HG03558 (cell line): ENCODE results near the gene SORL1.
"Not testable (repeated sequence)": the region's sequence is repeated elsewhere in the genome, so short reads cannot be mapped to it uniquely, and the experiment has no call there.

Source experiments
- ATAC-seq: cut with Tn5 transposase; IDR thresholded peaks from one replicate; pipeline ENCODE4 v1.9.1; 2021; ENCODE audit warnings: moderate number of reproducible peaks; ENCODE audit not compliant: unreplicated experiment; ENCODE audit errors: extremely low read depth

SORL1 gene

DNA sequence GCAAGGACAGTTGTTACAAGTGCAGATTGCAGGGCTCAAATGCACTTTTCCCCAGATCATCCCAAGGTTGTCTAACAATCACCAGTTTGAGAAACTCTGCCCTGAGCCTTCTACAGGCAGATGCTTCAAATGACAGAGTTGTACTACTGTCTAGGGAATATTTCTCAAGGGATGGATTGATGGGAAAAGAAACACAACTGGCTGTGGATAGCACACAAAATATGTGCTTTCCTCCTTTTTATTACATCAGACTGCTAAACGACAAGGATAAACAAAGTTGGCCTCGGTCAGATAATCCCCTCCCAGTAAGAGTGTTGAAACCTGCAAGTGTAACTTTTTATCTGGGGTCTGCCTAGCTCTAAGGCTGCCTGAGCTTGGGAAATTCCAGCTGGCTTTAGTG lies 47.3 kb downstream of the SORL1 start:
- ATAC-seq: no peak

- no peak for ATAC-seq
Measured at GRCh38 chr11:121500275-121500674, 48.2 kb downstream of the SORL1 start.

DNA sequence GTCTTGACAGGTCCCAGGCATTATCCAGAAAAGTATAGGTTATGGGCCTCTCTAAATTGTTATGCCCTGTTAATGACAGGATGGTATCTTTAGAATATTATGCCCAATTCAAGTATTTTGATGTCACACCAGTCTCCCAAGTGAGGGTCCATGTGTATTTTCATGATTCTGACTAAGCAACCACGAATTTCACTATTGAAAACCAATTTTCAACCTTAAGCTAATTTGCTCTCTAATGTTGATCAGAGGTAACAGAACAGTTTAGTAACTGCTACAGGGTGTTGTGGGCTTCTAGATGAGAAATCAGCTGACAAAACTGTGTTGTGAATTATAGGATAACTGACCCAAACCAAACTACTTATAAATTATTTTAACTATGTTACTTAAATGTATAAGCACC lies 48.6 kb downstream of the SORL1 start:
- no peak for ATAC-seq

DNA sequence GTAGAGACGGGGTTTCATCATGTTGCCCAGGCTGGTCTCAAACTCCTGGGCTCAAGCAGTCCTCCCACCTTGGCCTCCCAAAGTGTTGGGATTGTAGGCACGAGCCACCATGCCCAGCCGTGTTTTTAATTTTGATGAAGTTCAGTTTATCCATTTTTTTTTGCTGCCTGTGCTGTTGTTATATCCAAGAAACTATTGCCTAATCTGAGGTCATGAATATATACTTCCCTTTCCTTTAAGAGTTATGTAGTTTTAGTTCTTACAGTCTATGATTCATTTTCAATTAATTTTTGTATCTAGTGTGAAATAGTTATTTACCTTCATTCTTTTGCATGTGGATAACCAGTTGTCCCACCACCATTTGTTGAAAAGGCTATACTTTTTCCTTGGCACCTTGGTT lies 50.9 kb downstream of the SORL1 start:
- ATAC-seq: no peak

DNA sequence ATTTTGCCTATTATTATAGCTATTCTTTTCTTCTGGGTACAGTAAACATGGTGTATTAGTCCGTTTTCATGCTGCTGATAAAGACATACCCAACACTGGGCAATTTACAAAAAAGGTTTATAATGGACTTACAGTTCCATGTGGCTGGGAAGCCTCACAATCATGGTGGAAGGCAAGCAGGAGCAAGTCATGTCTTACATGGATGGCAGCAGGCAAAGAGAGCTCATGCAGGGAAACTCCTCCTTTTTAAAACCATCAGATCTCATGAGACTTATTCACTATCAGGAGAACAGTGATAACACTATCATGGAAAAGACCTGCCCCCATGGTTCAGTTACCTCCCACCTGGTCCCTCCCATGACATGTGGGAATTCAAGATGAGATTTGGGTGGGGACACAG lies 54.1 kb downstream of the SORL1 start:
- not testable (repeated sequence) for ATAC-seq

GRCh38 chr11:121508449-121508848 lies 56.3 kb downstream of the SORL1 start:
- no peak for ATAC-seq

- no peak for ATAC-seq
Measured at GRCh38 chr11:121510438-121510837, 58.3 kb downstream of the SORL1 start.

GRCh38 chr11:121512468-121513465 lies 60.7 kb downstream of the SORL1 start:
- no peak for ATAC-seq

GRCh38 chr11:121513807-121514206 lies 61.7 kb downstream of the SORL1 start:
- ATAC-seq: no peak

GRCh38 chr11:121514432-121515334 lies 62.6 kb downstream of the SORL1 start:
- no peak for ATAC-seq

DNA sequence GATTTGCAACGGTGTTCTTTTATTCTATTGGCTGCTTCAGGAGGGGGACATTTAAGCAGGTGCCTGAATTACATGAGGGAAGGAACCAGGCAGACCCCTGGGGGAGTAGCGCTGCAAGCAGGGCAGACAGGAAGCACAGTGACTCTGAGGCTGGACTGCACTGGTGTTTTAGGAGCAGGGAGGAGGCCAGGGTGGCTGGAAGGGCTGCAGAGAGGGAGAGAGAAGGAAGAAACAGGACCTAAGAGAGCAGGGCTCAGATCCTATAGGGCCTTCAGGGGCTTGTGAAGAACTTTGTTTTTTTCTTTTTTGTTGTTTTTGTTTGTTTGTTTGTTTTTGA lies 63.2 kb downstream of the SORL1 start:
- no peak for ATAC-seq

- ATAC-seq: no peak
Measured at GRCh38 chr11:121517996-121518395, 65.9 kb downstream of the SORL1 start.

DNA sequence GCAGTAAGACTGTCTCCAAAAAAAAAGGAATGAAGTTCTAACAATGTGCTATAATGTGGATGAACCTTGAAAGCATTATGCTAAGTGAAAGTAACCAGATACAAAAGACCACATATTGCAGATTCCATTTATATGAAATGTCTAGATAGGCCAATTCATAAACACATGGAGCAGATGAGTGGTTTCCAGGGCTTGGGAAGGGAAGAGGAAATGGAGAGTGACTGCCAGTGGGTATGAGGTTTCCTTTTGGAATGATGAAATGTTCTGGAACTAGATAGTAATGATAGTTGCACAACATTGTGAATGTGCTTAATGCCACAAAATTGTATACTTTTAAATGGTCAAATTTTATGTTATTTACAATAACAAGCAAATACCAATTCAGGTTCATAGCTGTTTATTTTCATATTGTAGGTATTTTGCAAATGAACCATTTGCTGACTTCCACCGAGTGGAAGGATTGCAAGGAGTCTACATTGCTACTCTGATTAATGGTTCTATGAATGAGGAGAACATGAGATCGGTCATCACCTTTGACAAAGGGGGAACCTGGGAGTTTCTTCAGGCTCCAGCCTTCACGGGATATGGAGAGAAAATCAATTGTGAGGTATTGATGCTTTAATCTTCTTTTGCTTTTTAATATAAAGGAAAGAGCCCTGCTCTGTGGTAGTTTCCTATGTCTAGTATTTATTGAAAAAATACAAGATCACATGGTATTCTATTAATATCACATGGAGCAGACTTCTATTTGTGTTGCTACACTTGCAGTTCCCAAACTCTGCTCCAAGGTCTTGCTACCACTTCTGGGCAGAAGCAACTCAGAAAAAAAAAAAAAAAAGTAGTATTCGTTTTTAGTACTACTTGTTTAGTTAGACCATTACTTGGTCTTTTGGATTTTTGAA lies 68.4 kb downstream of the SORL1 start:
- no peak for ATAC-seq

DNA sequence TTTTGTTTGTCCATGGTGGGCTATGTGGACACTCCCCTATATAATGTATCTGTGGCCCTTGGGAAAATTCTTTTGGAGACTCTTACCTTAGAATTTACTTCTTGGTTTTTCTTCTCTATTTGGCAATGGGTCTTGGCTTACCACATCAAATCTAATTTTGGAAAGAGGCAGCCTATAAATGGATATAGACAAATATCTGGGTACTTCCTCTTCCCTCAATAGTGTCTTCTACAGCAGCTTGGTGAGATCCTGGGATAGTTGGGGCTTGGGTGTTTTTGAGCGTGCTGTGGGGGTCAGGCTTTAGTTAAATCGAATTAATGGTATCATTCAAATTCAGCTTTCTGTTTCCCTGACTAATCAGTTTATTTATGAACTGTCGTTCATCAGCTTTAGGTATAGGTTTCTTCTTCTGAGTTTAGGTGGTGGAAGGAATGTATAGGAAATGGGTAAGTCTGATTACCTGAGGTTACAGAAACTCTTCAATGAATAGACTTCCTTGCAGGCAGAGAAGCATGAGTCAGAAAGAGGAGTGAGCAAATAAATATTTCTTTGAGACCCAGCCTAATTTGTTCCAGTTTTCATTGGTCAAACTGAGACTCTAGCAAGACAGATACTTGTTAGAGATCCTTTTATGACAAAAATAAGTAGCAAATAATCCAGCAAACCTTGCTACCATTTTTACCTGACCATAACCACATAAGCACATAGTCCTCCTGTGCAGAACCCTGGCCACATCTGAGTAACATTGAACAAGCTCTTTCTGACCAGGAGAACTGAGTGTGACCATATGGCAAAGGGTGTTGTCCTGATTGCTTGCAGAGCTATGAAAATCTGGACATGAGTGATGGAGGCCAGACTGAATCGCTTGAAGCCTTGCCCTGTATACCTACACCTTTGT lies 69.3 kb downstream of the SORL1 start:
- ATAC-seq: no peak

GRCh38 chr11:121522043-121522941 lies 70.2 kb downstream of the SORL1 start:
- no peak for ATAC-seq

DNA sequence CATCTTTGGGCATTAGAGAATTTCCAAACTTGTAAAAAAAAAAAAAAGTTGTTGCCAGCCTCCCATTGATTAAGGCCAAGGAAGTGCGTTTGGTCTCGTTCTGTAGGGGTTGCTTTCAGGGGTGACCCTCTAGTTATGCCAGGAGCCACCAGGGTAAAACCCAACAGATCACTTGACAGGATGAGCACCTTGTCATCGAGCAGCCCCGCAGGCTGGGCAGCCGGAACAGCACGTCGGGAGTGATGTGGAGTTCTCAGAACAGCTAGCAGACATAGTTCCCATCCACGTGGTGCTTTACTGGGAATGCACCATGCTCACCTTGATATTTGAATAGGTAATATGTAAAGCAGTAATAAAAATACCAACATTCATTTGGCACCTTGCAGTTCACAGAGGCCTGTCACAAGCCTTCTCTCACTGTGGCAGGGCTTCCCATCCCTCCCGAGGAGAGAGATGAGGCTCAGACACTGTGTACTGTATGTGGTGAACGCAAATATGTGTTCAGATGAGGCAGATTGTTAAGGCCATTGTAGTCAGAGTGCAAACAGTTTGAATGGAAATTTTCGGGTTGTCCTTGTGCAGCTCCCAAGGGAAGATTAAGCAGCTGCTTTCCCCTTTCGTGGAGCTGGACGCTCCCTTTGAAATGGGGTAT lies 71.6 kb downstream of the SORL1 start:
- ATAC-seq: no peak

DNA sequence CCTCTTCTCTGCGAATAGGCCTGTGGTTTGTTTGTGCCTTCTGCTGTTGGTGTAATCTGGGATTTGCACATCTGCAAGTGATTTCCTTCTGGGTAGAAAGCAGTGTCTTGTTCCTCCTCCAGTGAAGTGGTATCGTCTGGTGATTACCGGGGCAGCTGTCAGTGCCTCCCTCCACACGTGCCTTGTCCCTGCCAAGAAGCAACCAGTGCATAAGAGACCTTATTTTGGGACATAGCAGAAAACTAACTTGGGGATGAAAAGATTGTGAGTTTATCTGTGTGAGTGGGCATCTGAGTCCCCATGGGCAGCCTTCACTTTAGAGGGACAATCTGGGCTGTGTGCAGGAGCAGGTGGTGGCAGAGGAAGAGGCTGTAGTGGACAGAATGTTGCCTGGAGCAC lies 72.1 kb downstream of the SORL1 start:
- no peak for ATAC-seq

- ATAC-seq: no peak
Measured at GRCh38 chr11:121525376-121525775, 73.3 kb downstream of the SORL1 start.
